Neural cell (in vitro differentiated cells): ENCODE results near the gene KCNT1. TPM values are rescaled to one million over a fixed set of nuclear protein-coding genes. Genes with fewer than 3 reads are reported as not detected.

Experiments
- H2AFZ ChIP-seq: fragments of 200-600, 300-800 bp; sonication (generic), shearing (Covaris generic); 2 replicates; pipeline ENCODE4 v1.6.0; 2014; ENCODE audit warnings: low read depth, mild to moderate bottlenecking, antibody characterized with exemption, low read length, moderate library complexity
- H3F3A ChIP-seq: fragments of 200-600 bp; shearing (Covaris generic); 2 replicates; pipeline ENCODE4 v1.6.1; 2016; ENCODE audit warnings: mild to moderate bottlenecking, moderate library complexity, mixed read lengths, antibody characterized with exemption, low read length; ENCODE audit not compliant: insufficient read depth, poor library complexity, severe bottlenecking
- H3K27ac ChIP-seq: fragments of 200-600, 300-800 bp; sonication (generic), shearing (Covaris generic); 2 replicates; pipeline ENCODE4 v1.5.1; 2014; ENCODE audit warnings: mild to moderate bottlenecking, low read length, moderate library complexity
- H3K27me3 ChIP-seq: fragments of 300-800, 200-600 bp; sonication (generic), shearing (Covaris generic); 2 replicates; pipeline ENCODE4 v1.6.0; 2014; ENCODE audit warnings: mild to moderate bottlenecking, low read depth, low read length, moderate library complexity; ENCODE audit not compliant: insufficient read depth
- H3K36me3 ChIP-seq: fragments of 300-800, 200-600 bp; sonication (generic), shearing (Covaris generic); 2 replicates; pipeline ENCODE4 v1.5.1; 2014; ENCODE audit warnings: mild to moderate bottlenecking, antibody characterized with exemption, low read length, moderate library complexity; ENCODE audit not compliant: insufficient read depth
- H3K4me2 ChIP-seq: fragments of 300-800, 200-600 bp; sonication (generic), shearing (Covaris generic); 2 replicates; pipeline ENCODE4 v1.6.0; 2014; ENCODE audit warnings: mild to moderate bottlenecking, low read length
- H3K4me3 ChIP-seq: fragments of 300-800, 200-600 bp; sonication (generic), shearing (Covaris generic); 2 replicates; pipeline ENCODE4 v1.5.1; 2014; ENCODE audit warnings: mild to moderate bottlenecking, low read length, moderate library complexity
- H3K79me2 ChIP-seq: fragments of 200-600 bp; shearing (Covaris generic); replicated peaks from 2 replicates; pipeline ENCODE4 v1.6.0; 2014; ENCODE audit warnings: mild to moderate bottlenecking, low read length, moderate library complexity; ENCODE audit not compliant: insufficient read depth
- H3K9ac ChIP-seq: fragments of 300-800, 200-600 bp; sonication (generic), shearing (Covaris generic); 2 replicates; pipeline ENCODE4 v1.6.1; 2016; ENCODE audit warnings: mild to moderate bottlenecking, low read length, mixed read lengths
- H3K9me2 ChIP-seq: fragments of 200-600 bp; shearing (Covaris generic); 2 replicates; pipeline ENCODE4 v1.6.1; 2016; ENCODE audit warnings: mild to moderate bottlenecking, low read length, mixed read lengths; ENCODE audit not compliant: insufficient read depth
- H3K9me3 ChIP-seq: fragments of 200-600, 300-800 bp; sonication (generic), shearing (Covaris generic); 2 replicates; pipeline ENCODE4 v1.6.1; 2016; ENCODE audit warnings: mild to moderate bottlenecking, mixed run types, low read length, moderate library complexity, mixed read lengths
- H4K20me1 ChIP-seq: fragments of 200-600 bp; shearing (Covaris generic); 2 replicates; pipeline ENCODE4 v1.6.1; 2016; ENCODE audit warnings: mild to moderate bottlenecking, mixed run types; ENCODE audit not compliant: insufficient read depth
- EP300 ChIP-seq: fragments of 450-650 bp; conservative IDR thresholded peaks from 2 replicates; pipeline ENCODE4 v1.6.1; 2014; ENCODE audit warnings: antibody characterized with exemption, mild to moderate bottlenecking, moderate library complexity; ENCODE audit not compliant: poor library complexity, severe bottlenecking
- EZH2 ChIP-seq: fragments of 200-600, 300-800 bp; shearing (Covaris generic), sonication (generic); IDR thresholded peaks from 2 replicates; pipeline ENCODE4 v1.6.1; 2014; ENCODE audit warnings: antibody characterized with exemption, low read length, borderline replicate concordance, mild to moderate bottlenecking; ENCODE audit not compliant: insufficient read depth, poor library complexity, severe bottlenecking
- MXI1 ChIP-seq: fragments of 450-650 bp; conservative IDR thresholded peaks from 2 replicates; pipeline ENCODE4 v1.6.1; 2014; ENCODE audit warnings: antibody characterized with exemption, mild to moderate bottlenecking; ENCODE audit not compliant: poor library complexity, severe bottlenecking
- POLR2AphosphoS5 ChIP-seq: IDR thresholded peaks from 2 replicates; pipeline ENCODE4 v1.6.1; 2012
- RAD21 ChIP-seq: fragments of 450-650 bp; conservative IDR thresholded peaks from 2 replicates; pipeline ENCODE4 v1.6.1; 2014; ENCODE audit warnings: antibody characterized with exemption, mild to moderate bottlenecking, moderate library complexity
- SMC3 ChIP-seq: fragments of 450-650 bp; conservative IDR thresholded peaks from 2 replicates; pipeline ENCODE4 v1.6.1; 2014; ENCODE audit warnings: antibody characterized with exemption, mild to moderate bottlenecking, moderate library complexity; ENCODE audit not compliant: poor library complexity
- TAF1 ChIP-seq: IDR thresholded peaks from 2 replicates; pipeline ENCODE4 v1.6.1; 2012; ENCODE audit warnings: low read depth
- polyA plus RNA-seq: library from polyadenylated mRNA; depleted of rRNA; stranded (reverse); fragments of >200 nt; gene quantifications from 2 replicates; pipeline ENCODE4 v1.2.3, GENCODE V29; 2014
- TF ChIP-seq, protein P1 (sequence below): IDR thresholded peaks from 2 replicates; pipeline ENCODE4 v1.6.1; 2012; ENCODE audit warnings: borderline replicate concordance
- TF ChIP-seq, protein P2 (sequence below): fragments of 450-650 bp; IDR thresholded peaks from 2 replicates; pipeline ENCODE4 v1.5.1; 2014; ENCODE audit warnings: antibody characterized with exemption, mild to moderate bottlenecking, moderate library complexity; ENCODE audit not compliant: poor library complexity, severe bottlenecking

KCNT1 gene
- polyA plus RNA-seq, 1 donor from 2014 or later = 0.67 TPM

DNA sequence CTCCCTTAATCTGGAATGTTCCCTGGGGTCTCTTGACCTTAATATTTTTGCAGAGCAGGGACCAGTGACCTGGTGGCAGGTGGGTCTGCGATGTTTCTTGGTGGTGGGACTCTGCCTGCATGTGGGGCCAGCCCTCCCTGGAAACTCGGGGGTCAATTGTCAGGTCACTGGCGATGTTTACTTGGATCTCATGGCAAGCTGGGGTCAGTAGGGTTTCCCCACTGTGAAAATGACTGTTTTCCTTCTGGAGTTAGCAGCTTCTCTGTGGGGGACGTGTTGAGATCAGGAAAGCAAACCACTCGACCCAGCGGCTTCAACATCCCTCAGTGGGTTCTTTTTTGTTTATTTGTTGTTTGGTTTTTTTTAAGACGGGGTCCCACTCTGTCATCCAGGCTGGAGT, 73.9 kb downstream of the KCNT1 start:
- H3K9me3 ChIP-seq = no peaks in the 10 kb centered on the region
- no peaks in the 10 kb centered on the region for H3K36me3 ChIP-seq
- no peaks in the 10 kb centered on the region for H3K9me2 ChIP-seq
- H3K4me3 ChIP-seq = no peak overlapping the region
- no peak overlapping the region for H3K9ac ChIP-seq
- H4K20me1 ChIP-seq = no peaks in the 10 kb centered on the region
- H3K79me2 ChIP-seq = no peaks in the 10 kb centered on the region
- no peak for TF ChIP-seq RAD21
- TF ChIP-seq, protein P1, sequence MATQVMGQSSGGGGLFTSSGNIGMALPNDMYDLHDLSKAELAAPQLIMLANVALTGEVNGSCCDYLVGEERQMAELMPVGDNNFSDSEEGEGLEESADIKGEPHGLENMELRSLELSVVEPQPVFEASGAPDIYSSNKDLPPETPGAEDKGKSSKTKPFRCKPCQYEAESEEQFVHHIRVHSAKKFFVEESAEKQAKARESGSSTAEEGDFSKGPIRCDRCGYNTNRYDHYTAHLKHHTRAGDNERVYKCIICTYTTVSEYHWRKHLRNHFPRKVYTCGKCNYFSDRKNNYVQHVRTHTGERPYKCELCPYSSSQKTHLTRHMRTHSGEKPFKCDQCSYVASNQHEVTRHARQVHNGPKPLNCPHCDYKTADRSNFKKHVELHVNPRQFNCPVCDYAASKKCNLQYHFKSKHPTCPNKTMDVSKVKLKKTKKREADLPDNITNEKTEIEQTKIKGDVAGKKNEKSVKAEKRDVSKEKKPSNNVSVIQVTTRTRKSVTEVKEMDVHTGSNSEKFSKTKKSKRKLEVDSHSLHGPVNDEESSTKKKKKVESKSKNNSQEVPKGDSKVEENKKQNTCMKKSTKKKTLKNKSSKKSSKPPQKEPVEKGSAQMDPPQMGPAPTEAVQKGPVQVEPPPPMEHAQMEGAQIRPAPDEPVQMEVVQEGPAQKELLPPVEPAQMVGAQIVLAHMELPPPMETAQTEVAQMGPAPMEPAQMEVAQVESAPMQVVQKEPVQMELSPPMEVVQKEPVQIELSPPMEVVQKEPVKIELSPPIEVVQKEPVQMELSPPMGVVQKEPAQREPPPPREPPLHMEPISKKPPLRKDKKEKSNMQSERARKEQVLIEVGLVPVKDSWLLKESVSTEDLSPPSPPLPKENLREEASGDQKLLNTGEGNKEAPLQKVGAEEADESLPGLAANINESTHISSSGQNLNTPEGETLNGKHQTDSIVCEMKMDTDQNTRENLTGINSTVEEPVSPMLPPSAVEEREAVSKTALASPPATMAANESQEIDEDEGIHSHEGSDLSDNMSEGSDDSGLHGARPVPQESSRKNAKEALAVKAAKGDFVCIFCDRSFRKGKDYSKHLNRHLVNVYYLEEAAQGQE = no peak
- TF ChIP-seq MXI1 = no peak
- TF ChIP-seq EP300 = no peak
- no peak for TF ChIP-seq POLR2AphosphoS5
- TF ChIP-seq EZH2 = no peak
- TF ChIP-seq SMC3 = no peak
- TF ChIP-seq, protein P2, sequence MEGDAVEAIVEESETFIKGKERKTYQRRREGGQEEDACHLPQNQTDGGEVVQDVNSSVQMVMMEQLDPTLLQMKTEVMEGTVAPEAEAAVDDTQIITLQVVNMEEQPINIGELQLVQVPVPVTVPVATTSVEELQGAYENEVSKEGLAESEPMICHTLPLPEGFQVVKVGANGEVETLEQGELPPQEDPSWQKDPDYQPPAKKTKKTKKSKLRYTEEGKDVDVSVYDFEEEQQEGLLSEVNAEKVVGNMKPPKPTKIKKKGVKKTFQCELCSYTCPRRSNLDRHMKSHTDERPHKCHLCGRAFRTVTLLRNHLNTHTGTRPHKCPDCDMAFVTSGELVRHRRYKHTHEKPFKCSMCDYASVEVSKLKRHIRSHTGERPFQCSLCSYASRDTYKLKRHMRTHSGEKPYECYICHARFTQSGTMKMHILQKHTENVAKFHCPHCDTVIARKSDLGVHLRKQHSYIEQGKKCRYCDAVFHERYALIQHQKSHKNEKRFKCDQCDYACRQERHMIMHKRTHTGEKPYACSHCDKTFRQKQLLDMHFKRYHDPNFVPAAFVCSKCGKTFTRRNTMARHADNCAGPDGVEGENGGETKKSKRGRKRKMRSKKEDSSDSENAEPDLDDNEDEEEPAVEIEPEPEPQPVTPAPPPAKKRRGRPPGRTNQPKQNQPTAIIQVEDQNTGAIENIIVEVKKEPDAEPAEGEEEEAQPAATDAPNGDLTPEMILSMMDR = no peak
- TF ChIP-seq TAF1 = no peak
- H3F3A ChIP-seq = no peaks in the 10 kb centered on the region
- H2AFZ ChIP-seq = no peak overlapping the region
- no peak overlapping the region for H3K4me2 ChIP-seq
- H3K27me3 ChIP-seq = no peaks in the 10 kb centered on the region
- no peak overlapping the region for H3K27ac ChIP-seq

DNA sequence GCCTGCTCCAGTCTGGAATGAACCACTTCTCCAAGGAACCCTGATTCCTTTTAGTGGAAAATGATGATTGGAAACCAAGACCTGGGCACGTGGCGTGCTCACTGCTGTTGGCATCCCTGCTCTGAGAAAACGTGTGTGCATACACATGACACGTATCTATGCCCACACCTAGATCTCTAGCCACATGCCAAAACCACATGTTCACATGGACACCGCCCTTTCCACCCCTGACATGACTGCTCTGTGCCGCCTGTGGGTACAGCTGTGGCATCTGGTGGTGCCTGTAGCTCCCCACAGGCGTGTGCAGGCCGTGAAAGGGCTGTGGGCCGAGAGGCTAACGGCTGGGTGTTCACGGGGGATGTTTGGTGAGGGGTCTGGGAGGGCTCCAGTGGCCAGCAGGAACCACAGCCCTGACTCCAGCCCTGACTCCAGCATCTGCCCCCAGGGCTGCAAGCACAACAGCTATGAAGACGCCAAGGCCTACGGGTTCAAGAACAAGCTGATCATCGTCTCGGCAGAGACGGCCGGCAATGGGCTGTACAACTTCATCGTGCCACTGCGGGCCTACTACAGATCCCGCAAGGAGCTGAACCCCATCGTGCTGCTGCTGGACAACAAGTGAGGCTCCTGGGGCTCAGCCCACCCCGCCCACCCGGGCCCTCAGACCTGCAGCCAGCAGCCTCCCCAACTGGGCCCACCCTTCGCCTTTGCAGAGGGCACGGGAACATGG, 75.1 kb downstream of the KCNT1 start:
- Histone ChIP-seq H3K79me2 (no peaks in the 10 kb centered on the region), H4K20me1 (no peaks in the 10 kb centered on the region), H3F3A (no peaks in the 10 kb centered on the region), H3K9ac (no peak overlapping the region), H2AFZ (no peak overlapping the region), H3K4me2 (no peak overlapping the region), H3K9me3 (no peaks in the 10 kb centered on the region), H3K27ac (no peak overlapping the region), H3K4me3 (no peak overlapping the region), H3K27me3 (no peaks in the 10 kb centered on the region), H3K9me2 (no peaks in the 10 kb centered on the region), H3K36me3 (no peaks in the 10 kb centered on the region)
- TF ChIP-seq, protein P2 = no peak
- TF ChIP-seq EZH2 (no peak), EP300 (no peak), RAD21 (no peak), POLR2AphosphoS5 (no peak), MXI1 (no peak), SMC3 (no peak), TAF1 (no peak)
- TF ChIP-seq, protein P1 = no peak
